Stimulated activated CD4-positive, alpha-beta T cell treated with anti-CD3 and anti-CD28 coated beads, Interleukin-15, amount 100 ng/mL, for 1 hour (primary cell): Measurements from ENCODE around the gene RFC1.

ENCODE experiments used
- DNase-seq, 2 donors: peaks; one replicate each; pipeline ENCODE4 v3.0.0-alpha.2; 2020; ENCODE audit warnings: low read depth in 1 of 2, low spot score in 1 of 2

RFC1 gene

GRCh38 chr4:39357002-39357401 is 9.2 kb downstream of the RFC1 start:
- no peak for DNase-seq

- DNase-seq, result no peak
Measured at GRCh38 chr4:39354254-39354552, 12.0 kb downstream of the RFC1 start.

DNA sequence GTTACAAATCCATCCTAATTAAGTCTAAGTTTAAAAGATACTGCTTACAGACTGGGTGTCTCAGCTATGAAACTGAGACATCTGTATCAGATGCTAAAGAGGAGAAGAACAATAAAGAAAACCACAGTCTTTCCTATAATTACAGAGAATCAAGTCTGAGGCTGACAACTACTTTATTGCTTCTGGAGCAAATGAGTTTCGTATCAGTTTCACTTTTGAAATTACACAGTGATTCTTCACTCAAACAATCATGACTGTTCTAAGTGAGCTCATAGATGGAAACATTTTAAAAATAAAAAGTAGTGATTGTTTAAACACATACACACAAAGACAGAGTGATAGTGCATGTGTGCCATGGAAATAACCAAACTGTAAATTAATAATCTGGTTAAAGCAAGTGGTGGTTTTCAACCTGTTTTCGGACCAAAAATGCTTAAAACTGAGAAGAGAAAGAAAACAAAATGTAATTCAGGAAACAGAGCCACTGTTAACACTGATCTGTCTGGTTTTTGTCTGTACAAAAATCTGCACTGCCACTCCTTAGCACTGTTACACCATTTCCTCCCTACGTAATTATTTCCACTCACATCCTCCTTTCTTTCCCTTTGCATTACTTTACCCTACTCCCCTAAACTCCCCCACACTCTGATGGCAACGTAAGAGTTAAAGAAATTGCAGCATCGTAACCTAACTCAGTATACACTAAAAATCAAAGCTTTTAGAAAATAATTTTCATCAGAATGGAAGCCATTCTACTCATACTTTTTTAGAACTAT is 12.5 kb downstream of the RFC1 start:
- no peak for DNase-seq

GRCh38 chr4:39353149-39353477 is 13.0 kb downstream of the RFC1 start:
- peak in 1 of 2 donors; percentile 12 for DNase-seq

- no peak for DNase-seq
Measured at GRCh38 chr4:39349326-39349725, 16.8 kb downstream of the RFC1 start.

GRCh38 chr4:39348371-39349315 is 17.5 kb downstream of the RFC1 start:
- no peak for DNase-seq

GRCh38 chr4:39346856-39347519 is 19.2 kb downstream of the RFC1 start:
- no peak for DNase-seq

- DNase-seq, result no peak
Measured at GRCh38 chr4:39342731-39343130, 23.4 kb downstream of the RFC1 start.

DNA sequence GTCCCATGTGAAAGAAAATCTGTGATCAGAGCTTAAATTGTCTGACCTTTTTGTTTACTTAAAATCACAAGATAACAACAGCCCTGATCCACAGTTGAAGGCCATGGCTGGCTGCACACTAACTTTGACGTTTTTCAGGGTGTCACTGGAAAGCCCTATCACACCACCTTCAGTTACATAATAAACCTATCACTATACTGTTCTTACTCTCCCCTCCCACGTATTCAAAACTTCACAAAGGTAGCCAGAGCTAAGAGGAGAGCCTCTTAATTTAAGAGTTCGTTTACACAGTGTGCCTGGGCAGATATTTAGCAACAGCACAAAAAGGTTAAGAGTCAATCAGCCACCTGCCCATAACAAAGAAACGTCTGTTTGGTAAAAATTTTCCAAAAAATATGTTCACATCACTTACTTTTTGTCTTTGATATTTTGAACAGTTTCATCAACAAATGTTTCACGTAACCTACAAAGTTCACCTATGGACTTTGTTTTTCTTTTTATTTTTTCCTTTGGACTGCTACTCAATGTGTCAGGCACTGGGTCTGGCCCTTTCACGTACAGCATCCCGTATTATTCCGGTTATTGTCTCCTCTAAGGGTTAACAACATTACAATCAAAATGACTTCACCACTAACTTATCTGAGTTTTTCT is 25.0 kb downstream of the RFC1 start:
- DNase-seq, result no peak

DNA sequence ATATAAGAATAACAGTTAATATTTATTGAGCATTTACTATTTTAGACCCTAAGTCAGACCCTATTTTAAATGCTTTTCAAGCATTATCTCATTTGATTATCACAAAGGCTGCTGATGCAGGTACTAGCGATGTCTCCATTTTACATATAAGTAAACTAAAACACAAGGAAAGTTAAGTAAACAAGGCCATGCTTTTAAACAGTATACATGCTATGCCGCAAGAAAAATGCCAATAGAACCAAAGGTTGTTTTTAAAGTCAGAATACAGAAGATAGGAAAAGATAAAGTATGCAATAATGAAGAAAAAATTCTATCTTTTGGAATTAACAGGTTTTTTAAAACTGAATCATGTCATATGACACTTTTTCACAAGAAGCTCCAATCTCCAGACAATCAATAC is 26.2 kb downstream of the RFC1 start:
- no peak for DNase-seq

GRCh38 chr4:39337841-39338240 is 28.3 kb downstream of the RFC1 start:
- no peak for DNase-seq

DNA sequence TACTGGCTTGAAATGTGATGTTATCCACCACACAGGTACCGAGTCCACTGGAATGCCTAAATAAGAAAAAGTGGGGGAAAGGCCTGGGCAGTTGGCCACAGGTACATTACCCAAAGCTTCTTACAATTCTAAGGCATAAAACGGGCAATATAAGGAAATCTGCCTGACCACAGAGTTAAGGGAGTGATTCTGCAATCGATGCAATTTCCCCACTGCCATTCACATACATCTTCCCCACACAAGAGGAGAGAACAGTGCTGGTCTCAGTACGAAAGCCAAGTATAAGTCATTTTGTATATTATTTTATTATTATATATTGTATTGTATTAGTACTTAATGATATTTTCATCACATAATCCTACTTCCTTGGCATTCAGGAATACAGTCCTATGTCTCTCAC is 30.6 kb downstream of the RFC1 start:
- no peak for DNase-seq

DNA sequence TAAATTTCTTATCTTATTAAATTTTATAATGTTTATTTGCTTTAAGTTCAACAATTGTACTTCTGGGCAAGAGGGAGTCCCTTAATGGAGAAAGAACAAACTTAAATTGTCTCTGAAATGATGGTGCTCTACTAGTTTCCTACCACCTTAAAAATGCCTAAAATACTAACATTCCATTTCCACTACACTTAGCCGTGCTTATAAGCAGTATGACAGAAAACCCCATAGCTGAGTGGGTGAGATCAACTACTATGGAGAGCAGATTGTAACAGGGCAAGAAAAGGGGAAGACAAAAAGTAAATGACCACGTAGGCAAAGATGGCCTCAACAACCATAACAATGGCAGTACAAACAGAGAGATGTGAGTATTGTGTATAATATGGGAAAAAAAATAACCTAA is 35.0 kb downstream of the RFC1 start:
- no peak for DNase-seq

DNA sequence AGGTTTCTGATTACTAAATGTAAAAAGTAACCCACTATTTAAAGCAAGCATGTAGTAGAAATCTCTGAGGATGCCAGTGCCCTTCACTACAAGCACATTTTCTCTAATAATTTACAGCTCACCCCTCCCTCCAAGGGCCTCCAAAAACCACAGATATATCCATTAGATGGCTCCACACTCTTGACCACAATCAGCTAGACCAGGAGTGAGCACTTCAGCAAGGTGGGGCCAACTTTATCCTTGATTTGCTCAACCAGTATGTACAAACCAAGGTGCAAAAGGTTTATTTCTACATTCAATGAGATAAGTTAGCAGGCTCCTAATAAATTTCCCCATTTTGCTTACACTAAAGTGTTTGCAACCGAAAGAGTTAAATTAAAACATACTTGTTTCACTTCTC is 35.8 kb downstream of the RFC1 start:
- no peak for DNase-seq

GRCh38 chr4:39326468-39326977 is 39.6 kb downstream of the RFC1 start:
- no peak for DNase-seq

- no peak for DNase-seq
Measured at GRCh38 chr4:39324897-39325613, 41.1 kb downstream of the RFC1 start.

- DNase-seq, result no peak
Measured at GRCh38 chr4:39324446-39324845, 41.7 kb downstream of the RFC1 start.

DNA sequence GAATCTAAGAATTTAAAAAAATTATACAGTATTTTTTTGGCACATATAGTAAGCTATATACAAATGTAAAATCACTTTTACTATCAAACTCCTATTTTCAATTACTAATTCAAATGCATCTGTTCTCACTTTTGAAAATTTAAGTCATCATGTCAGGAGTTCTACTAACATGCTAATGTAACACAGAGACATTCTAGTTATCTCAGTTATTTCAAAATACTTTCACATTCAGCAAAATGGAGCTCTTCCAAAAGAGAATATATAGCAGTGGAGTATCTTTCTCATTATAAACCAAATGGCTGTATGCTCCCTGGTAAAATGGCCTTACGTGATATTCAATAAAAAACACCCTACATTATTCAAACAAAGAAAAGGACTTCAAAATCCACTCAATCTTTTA is 42.3 kb downstream of the RFC1 start:
- DNase-seq, result no peak

DNA sequence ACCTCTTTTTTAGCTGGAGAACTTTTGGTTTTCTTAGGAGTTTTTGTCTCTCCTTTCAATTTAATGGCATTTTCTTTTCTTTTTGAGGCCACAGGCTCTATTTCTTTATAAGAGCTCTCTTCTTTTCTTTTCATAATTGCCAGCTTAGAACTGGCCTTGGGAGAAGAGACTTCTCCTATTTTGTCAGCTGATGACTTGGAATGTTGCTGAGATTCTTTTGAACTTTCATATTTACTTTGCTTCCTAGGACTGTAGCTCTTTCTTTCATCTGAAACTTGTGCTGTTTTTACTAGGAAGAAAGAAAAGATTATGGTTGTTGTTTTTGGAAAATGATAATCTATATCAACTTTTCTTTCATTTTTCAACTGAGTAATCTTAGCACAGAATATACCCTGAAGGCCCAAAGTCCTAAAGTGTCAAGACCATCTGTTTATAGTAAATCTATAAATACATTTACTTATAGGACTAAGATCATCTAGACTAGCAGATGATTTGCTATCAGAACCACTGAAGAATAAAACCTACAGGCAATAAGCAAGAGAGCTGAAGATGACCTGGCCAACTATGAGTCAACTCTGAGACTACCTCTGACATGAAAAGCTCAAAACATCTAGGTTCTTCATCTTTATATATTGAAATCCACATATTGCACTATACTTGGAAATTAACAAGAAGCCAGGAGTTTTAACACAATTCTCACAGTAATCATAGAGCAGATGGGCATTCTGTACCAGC is 45.6 kb downstream of the RFC1 start:
- DNase-seq, result no peak

- DNase-seq, result no peak
Measured at GRCh38 chr4:39319676-39320075, 46.5 kb downstream of the RFC1 start.
